ENCODE data around the gene PLEKHG7. TPM values are rescaled to one million over a fixed set of nuclear protein-coding genes. Genes with fewer than 3 reads are reported as not detected.

The PLEKHG7 gene
- total and polyA plus RNA-seq, 10 of the 15 experiments (the other 5 are each of a cell fraction or from before 2014, with no cell fraction given): 0.16 to 1.3 (median 0.65) TPM; not detected in 1

DNA sequence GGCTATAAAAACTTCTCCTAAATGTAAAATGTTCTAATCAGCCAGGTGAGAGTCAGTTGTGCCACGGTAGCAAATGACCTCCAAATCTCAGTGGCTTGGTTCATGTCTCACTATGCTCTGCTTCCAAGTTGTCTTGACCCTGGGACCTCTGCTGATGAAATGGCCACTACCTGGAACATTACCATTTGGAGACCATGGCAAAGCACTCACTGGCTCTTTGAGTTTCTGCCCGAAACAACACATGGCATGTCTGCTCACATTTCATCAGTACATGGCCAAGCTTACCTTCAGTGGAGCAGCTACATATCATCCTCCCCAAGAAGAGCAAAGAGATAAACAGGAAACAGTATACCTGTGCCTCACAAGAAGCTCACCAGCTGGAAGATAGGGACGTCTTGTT is 40.2 kb downstream of the PLEKHG7 start:
- H4K20me1 ChIP-seq (ENCODE audit: control insufficient read depth, insufficient read depth): no peaks in the 10 kb centered on the region
- no peak overlapping the region for H3K4me2 ChIP-seq (ENCODE audit: control insufficient read depth, insufficient read depth)
- no peak overlapping the region for H3K4me3 ChIP-seq
- in situ Hi-C loops (cut with MboI) (no loop called here), intact Hi-C loops (cut with micrococcal nuclease; ENCODE audit: unreplicated experiment) (no loop called here)
- H3K36me3 ChIP-seq (ENCODE audit: control insufficient read depth in 2 of 2, insufficient read depth in 2 of 2, low read length in 1 of 2): no peaks in the 10 kb centered on the region
- H3K27ac ChIP-seq (ENCODE audit: control insufficient read depth, insufficient read depth): no peak overlapping the region
- H3K4me1 ChIP-seq (ENCODE audit: control insufficient read depth, insufficient read depth, low read length): no peaks in the 10 kb centered on the region
- no peaks in the 10 kb centered on the region; a peak in 1 of 4 replicates for H3K27me3 ChIP-seq (replicated peaks in 1 of 2; ENCODE audit: control insufficient read depth in 2 of 2, insufficient read depth in 2 of 2, low read length in 1 of 2)
- BruUV-seq (replicated peaks): no TSS peak
- POLR2A ChIA-PET: no interaction called here
- DNase-seq (ENCODE audit: low read depth, low spot score): no peak
- no peaks in the 10 kb centered on the region for H3K79me2 ChIP-seq (ENCODE audit: control insufficient read depth, insufficient read depth, low read length)
- 87% methylated on average over 3 of the region's 3 CpGs for WGBS (ENCODE audit: insufficient coverage, insufficient replicate concordance, low lambda C conversion rate, missing lambda C conversion rate)
- CTCF ChIA-PET: no interaction called here
- H2AFZ ChIP-seq (ENCODE audit: control insufficient read depth, low read depth, low read length): no peak overlapping the region
- H3K9me3 ChIP-seq (replicated peaks; ENCODE audit: control insufficient read depth, insufficient read depth, low read length): no peaks in the 10 kb centered on the region
- H3K9ac ChIP-seq (ENCODE audit: control insufficient read depth, insufficient read depth, low read length): no peak overlapping the region
- RAD21 ChIA-PET (ENCODE audit: unreplicated experiment): interaction anchor here (0.5 kb wide), 1 partner anchor 22 kb away, joined by 3 read pairs; no protein-coding TSS in a partner anchor
- ATAC-seq: no peak
- no peak for FAIRE-seq
- SMC1A ChIA-PET (ENCODE audit: uncharacterized antibody, unreplicated experiment): interaction anchor here (0.9 kb wide), 1 partner anchor 67 kb away, joined by 3 read pairs; no protein-coding TSS in a partner anchor
- TF ChIP-seq, protein P1, sequence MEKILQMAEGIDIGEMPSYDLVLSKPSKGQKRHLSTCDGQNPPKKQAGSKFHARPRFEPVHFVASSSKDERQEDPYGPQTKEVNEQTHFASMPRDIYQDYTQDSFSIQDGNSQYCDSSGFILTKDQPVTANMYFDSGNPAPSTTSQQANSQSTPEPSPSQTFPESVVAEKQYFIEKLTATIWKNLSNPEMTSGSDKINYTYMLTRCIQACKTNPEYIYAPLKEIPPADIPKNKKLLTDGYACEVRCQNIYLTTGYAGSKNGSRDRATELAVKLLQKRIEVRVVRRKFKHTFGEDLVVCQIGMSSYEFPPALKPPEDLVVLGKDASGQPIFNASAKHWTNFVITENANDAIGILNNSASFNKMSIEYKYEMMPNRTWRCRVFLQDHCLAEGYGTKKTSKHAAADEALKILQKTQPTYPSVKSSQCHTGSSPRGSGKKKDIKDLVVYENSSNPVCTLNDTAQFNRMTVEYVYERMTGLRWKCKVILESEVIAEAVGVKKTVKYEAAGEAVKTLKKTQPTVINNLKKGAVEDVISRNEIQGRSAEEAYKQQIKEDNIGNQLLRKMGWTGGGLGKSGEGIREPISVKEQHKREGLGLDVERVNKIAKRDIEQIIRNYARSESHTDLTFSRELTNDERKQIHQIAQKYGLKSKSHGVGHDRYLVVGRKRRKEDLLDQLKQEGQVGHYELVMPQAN (conservative IDR thresholded peaks at IDR 0.05): no peak
- TF ChIP-seq, protein P2, sequence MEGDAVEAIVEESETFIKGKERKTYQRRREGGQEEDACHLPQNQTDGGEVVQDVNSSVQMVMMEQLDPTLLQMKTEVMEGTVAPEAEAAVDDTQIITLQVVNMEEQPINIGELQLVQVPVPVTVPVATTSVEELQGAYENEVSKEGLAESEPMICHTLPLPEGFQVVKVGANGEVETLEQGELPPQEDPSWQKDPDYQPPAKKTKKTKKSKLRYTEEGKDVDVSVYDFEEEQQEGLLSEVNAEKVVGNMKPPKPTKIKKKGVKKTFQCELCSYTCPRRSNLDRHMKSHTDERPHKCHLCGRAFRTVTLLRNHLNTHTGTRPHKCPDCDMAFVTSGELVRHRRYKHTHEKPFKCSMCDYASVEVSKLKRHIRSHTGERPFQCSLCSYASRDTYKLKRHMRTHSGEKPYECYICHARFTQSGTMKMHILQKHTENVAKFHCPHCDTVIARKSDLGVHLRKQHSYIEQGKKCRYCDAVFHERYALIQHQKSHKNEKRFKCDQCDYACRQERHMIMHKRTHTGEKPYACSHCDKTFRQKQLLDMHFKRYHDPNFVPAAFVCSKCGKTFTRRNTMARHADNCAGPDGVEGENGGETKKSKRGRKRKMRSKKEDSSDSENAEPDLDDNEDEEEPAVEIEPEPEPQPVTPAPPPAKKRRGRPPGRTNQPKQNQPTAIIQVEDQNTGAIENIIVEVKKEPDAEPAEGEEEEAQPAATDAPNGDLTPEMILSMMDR (IDR thresholded peaks at IDR 0.05 in 2 of 3, conservative IDR thresholded peaks at IDR 0.05 in 1 of 3; ENCODE audit: control insufficient read depth in 2 of 3, extremely low read depth in 1 of 3, insufficient read depth in 1 of 3, low read depth in 3 of 3, low read length in 3 of 3): no peak
- TF ChIP-seq SIN3A (IDR thresholded peaks at IDR 0.05; ENCODE audit: low read depth, low read length): no peak
- no peak for TF ChIP-seq MEF2B (IDR thresholded peaks at IDR 0.05; ENCODE audit: partially characterized antibody, poor library complexity, severe bottlenecking)
- TF ChIP-seq CUX1 (IDR thresholded peaks at IDR 0.05; ENCODE audit: insufficient replicate concordance, low read depth, low read length): no peak
- TF ChIP-seq BCLAF1 (IDR thresholded peaks at IDR 0.05): no peak
- no peak for TF ChIP-seq DPF2 (IDR thresholded peaks at IDR 0.05)
- TF ChIP-seq ATF7 (IDR thresholded peaks at IDR 0.05; ENCODE audit: low read depth): no peak
- TF ChIP-seq, protein P3, sequence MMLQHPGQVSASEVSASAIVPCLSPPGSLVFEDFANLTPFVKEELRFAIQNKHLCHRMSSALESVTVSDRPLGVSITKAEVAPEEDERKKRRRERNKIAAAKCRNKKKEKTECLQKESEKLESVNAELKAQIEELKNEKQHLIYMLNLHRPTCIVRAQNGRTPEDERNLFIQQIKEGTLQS (IDR thresholded peaks at IDR 0.05; ENCODE audit: borderline replicate concordance, extremely low read depth, low read depth, low read length): no peak
- TF ChIP-seq KDM1A (IDR thresholded peaks at IDR 0.05; ENCODE audit: borderline replicate concordance): no peak
- TF ChIP-seq YY1 (IDR thresholded peaks at IDR 0.05; ENCODE audit: low read depth, low read length): no peak
